ENCODE results near the gene SUPT3H. TPM values are rescaled to one million over a fixed set of nuclear protein-coding genes. Genes with fewer than 3 reads are reported as not detected.

SUPT3H gene
- total RNA-seq, 3 donors from 2014 or later (not counting 1 experiment from before 2014, with no cell fraction given): 7.3 to 10.9 (median 9.9) TPM

DNA sequence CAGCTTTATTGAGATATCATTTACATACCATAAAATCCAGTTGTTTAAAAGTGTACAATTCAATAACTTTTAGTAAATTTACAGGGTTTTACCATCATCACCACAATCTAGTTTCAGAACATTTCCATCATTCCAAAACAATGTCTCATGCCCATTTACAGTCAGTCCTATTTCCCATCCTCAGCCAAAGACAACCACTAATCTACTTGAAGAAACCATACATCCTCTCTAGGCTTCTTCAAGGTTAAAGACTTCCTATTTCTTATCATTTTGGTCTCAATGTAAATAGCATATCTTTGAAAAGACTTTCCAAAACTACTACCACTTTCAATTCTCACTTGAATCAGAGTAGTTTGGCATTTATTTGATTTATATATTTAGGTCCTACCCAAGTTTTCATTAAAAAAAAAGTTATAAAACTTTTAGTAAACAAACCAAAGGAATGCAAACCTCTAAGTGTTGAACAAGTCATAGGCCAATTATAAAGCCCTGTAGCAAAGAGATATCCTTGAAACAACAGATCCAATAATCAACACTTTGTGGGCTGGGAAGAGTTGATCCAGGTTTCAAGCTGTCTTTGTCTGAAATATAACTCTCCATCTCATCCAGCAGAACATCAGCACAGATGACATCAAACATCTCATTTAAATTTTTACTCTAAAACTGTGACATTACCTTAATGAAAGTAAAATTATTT, 260.9 kb downstream of the SUPT3H start:
- intact Hi-C loops (cut with micrococcal nuclease): no loop called here
- Histone ChIP-seq H3K27me3 (ENCODE audit: control insufficient read depth, insufficient read depth, low read length) (no peaks in the 10 kb centered on the region), H3K4me3 (ENCODE audit: low read length) (no peak overlapping the region), H3K9me3 (ENCODE audit: control insufficient read depth, insufficient read depth, low read length) (no peaks in the 10 kb centered on the region), H3K36me3 (ENCODE audit: control insufficient read depth, insufficient read depth, low read length) (no peaks in the 10 kb centered on the region), H3K27ac (ENCODE audit: low read length) (no peak overlapping the region), H3K4me1 (ENCODE audit: control insufficient read depth, insufficient read depth, low read length) (no peaks in the 10 kb centered on the region)
- Mint-ChIP-seq H3K4me3 (no peak overlapping the region), H3K27me3 (ENCODE audit: low read depth in 2 of 2) (no peaks in the 10 kb centered on the region), H3K36me3 (no peaks in the 10 kb centered on the region), H3K4me1 (peaks cover 7 to 13% of the 10 kb centered on the region in 2 donors), H3K27ac (no peak overlapping the region), H3K9me3 (no peaks in the 10 kb centered on the region)
- DNase-seq: no peak
- no peak for ATAC-seq
- TF ChIP-seq, protein P1, sequence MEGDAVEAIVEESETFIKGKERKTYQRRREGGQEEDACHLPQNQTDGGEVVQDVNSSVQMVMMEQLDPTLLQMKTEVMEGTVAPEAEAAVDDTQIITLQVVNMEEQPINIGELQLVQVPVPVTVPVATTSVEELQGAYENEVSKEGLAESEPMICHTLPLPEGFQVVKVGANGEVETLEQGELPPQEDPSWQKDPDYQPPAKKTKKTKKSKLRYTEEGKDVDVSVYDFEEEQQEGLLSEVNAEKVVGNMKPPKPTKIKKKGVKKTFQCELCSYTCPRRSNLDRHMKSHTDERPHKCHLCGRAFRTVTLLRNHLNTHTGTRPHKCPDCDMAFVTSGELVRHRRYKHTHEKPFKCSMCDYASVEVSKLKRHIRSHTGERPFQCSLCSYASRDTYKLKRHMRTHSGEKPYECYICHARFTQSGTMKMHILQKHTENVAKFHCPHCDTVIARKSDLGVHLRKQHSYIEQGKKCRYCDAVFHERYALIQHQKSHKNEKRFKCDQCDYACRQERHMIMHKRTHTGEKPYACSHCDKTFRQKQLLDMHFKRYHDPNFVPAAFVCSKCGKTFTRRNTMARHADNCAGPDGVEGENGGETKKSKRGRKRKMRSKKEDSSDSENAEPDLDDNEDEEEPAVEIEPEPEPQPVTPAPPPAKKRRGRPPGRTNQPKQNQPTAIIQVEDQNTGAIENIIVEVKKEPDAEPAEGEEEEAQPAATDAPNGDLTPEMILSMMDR (IDR thresholded peaks at IDR 0.05): no peak

DNA sequence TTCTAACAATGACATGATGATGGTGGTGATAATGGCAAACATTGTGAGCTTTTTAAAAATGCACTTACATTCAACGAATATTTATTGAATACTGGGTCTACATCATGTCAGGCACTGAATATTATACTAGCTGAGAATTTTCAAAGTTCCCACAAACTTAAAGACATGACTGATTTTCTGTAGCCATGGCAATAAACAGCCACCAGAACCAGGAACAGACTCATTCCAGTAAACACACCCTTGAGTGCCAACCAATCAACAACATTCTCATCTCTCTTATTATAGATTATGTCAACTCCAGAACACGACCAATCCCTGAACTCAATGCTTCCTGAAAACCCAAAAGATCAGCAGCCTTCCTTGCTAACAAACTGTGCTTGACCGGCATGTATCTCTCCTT, 262.0 kb downstream of the SUPT3H start:
- TF ChIP-seq, protein P1 (IDR thresholded peaks at IDR 0.05): no peak
- WGBS (ENCODE audit: insufficient coverage): 57% methylated on average over 2 of the region's 3 CpGs
- H3K27me3 Mint-ChIP-seq (ENCODE audit: low read depth in 2 of 2): no peaks in the 10 kb centered on the region

DNA sequence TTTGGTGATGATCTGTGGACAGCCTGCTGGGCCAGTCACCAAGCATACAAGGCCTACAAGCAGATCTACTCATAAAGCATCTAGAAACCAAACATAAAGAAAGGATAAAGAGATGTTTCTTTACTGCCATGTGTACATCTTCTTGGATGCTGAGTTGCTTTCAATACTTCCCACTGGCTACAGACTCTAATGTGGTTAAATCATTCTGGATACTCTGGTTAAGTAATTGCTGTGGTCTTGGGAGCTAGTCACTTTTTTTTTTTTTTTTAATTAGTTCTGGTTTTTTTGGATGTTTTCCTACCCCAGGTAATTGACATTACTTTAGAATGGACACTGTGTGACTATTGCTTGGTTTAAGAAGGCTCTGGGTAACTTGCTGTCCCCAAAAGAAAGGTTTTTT, 265.0 kb downstream of the SUPT3H start:
- Histone ChIP-seq H3K36me3 (ENCODE audit: control insufficient read depth, insufficient read depth, low read length) (no peaks in the 10 kb centered on the region), H3K4me3 (ENCODE audit: low read length) (no peak overlapping the region), H3K27me3 (ENCODE audit: control insufficient read depth, insufficient read depth, low read length) (no peaks in the 10 kb centered on the region), H3K27ac (ENCODE audit: low read length) (no peak overlapping the region), H3K4me1 (ENCODE audit: control insufficient read depth, insufficient read depth, low read length) (no peaks in the 10 kb centered on the region), H3K9me3 (ENCODE audit: control insufficient read depth, insufficient read depth, low read length) (no peaks in the 10 kb centered on the region)
- ATAC-seq: no peak
- H3K36me3 Mint-ChIP-seq: no peaks in the 10 kb centered on the region
- TF ChIP-seq, protein P1 (IDR thresholded peaks at IDR 0.05): no peak
- DNase-seq: no peak
- H3K9me3 Mint-ChIP-seq: no peaks in the 10 kb centered on the region
- H3K27me3 Mint-ChIP-seq (ENCODE audit: low read depth in 2 of 2): no peaks in the 10 kb centered on the region
- peaks cover 7 to 13% of the 10 kb centered on the region in 2 donors for H3K4me1 Mint-ChIP-seq
- intact Hi-C loops (cut with micrococcal nuclease): no loop called here
- no peak overlapping the region for H3K27ac Mint-ChIP-seq
- no peak overlapping the region for H3K4me3 Mint-ChIP-seq

More for the DNA sequence above, 262.0 kb downstream of the SUPT3H start:
- Histone ChIP-seq H3K4me1 (ENCODE audit: control insufficient read depth, insufficient read depth, low read length) (no peaks in the 10 kb centered on the region), H3K27ac (ENCODE audit: low read length) (no peak overlapping the region), H3K9me3 (ENCODE audit: control insufficient read depth, insufficient read depth, low read length) (no peaks in the 10 kb centered on the region), H3K36me3 (ENCODE audit: control insufficient read depth, insufficient read depth, low read length) (no peaks in the 10 kb centered on the region), H3K27me3 (ENCODE audit: control insufficient read depth, insufficient read depth, low read length) (no peaks in the 10 kb centered on the region), H3K4me3 (ENCODE audit: low read length) (no peak overlapping the region)
- DNase-seq (no peak), ATAC-seq (no peak)
- H3K36me3 Mint-ChIP-seq: no peaks in the 10 kb centered on the region
- H3K4me1 Mint-ChIP-seq: peaks cover 7 to 13% of the 10 kb centered on the region in 2 donors
- H3K27ac Mint-ChIP-seq: no peak overlapping the region
- H3K9me3 Mint-ChIP-seq: no peaks in the 10 kb centered on the region
- intact Hi-C loops (cut with micrococcal nuclease): no loop called here
- H3K4me3 Mint-ChIP-seq: no peak overlapping the region

DNA sequence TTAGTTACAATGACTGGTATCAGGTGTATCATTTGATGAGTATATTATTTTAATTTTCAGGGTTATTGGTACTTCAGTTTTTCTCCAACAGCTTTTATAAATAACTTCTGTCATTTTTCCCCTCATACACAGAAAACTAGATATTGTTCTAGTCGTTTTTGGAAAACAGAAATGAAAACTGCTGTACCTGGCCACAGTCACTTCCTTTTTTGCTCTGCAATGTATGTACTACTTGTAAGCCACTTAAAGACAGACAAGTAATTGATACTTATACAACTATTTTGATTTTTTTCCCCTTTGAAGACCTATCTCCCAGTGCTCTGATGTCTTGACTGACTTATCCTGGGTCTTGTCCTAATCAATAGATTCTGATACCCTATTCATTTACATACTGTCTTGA, 268.2 kb downstream of the SUPT3H start:
- DNase-seq: no peak
- H3K4me1 Mint-ChIP-seq: no peaks in the 10 kb centered on the region
- Histone ChIP-seq H3K36me3 (ENCODE audit: control insufficient read depth, insufficient read depth, low read length) (no peaks in the 10 kb centered on the region), H3K4me3 (ENCODE audit: low read length) (no peak overlapping the region), H3K4me1 (ENCODE audit: control insufficient read depth, insufficient read depth, low read length) (no peaks in the 10 kb centered on the region), H3K27ac (ENCODE audit: low read length) (no peak overlapping the region), H3K27me3 (ENCODE audit: control insufficient read depth, insufficient read depth, low read length) (no peaks in the 10 kb centered on the region), H3K9me3 (ENCODE audit: control insufficient read depth, insufficient read depth, low read length) (no peaks in the 10 kb centered on the region)
- intact Hi-C loops (cut with micrococcal nuclease): no loop called here
- H3K4me3 Mint-ChIP-seq: no peak overlapping the region
- H3K9me3 Mint-ChIP-seq: no peaks in the 10 kb centered on the region
- WGBS (ENCODE audit: insufficient coverage): 13% methylated on average over 1 of the region's 1 CpG
- H3K27me3 Mint-ChIP-seq (ENCODE audit: low read depth in 2 of 2): no peaks in the 10 kb centered on the region
- H3K27ac Mint-ChIP-seq: no peak overlapping the region
- TF ChIP-seq, protein P1 (IDR thresholded peaks at IDR 0.05): no peak
- no peak for ATAC-seq
- H3K36me3 Mint-ChIP-seq: no peaks in the 10 kb centered on the region
